ENCODE measurements around the gene PEAR1.

Gene PEAR1

GRCh38 chr1:156883919-156884318, 9.6 kb upstream of the PEAR1 start:
- no peak for DNase-seq

GRCh38 chr1:156884560-156885184, 8.8 kb upstream of the PEAR1 start:
- DNase-seq = no peak

GRCh38 chr1:156885314-156885713, 8.2 kb upstream of the PEAR1 start:
- DNase-seq = no peak

GRCh38 chr1:156885880-156886355, 7.6 kb upstream of the PEAR1 start:
- DNase-seq = no peak

GRCh38 chr1:156886583-156887281, 6.8 kb upstream of the PEAR1 start:
- no peak for DNase-seq

GRCh38 chr1:156887317-156887716, 6.2 kb upstream of the PEAR1 start:
- DNase-seq = no peak

- DNase-seq = no peak
Observed at GRCh38 chr1:156887734-156888133, 5.8 kb upstream of the PEAR1 start.

GRCh38 chr1:156889802-156890580, 3.5 kb upstream of the PEAR1 start:
- DNase-seq = peak; percentile 86

GRCh38 chr1:156892190-156893047, 1.1 kb upstream of the PEAR1 start:
- DNase-seq = peak; percentile 95

- DNase-seq = no peak
Observed at GRCh38 chr1:156894001-156894400, 483 bp downstream of the PEAR1 start.

GRCh38 chr1:156894711-156895454, 1.4 kb downstream of the PEAR1 start:
- DNase-seq = no peak

- DNase-seq = no peak
Observed at GRCh38 chr1:156895455-156895812, 1.9 kb downstream of the PEAR1 start.

- DNase-seq = no peak
Observed at GRCh38 chr1:156895927-156896326, 2.4 kb downstream of the PEAR1 start.

GRCh38 chr1:156896490-156897033, 3.0 kb downstream of the PEAR1 start:
- DNase-seq = no peak

- DNase-seq = no peak
Observed at GRCh38 chr1:156897078-156897825, 3.7 kb downstream of the PEAR1 start.

- DNase-seq = peak; percentile 83
Observed at GRCh38 chr1:156898161-156898566, 4.6 kb downstream of the PEAR1 start.

- DNase-seq = no peak
Observed at GRCh38 chr1:156898971-156899664, 5.6 kb downstream of the PEAR1 start.

GRCh38 chr1:156899956-156900718, 6.6 kb downstream of the PEAR1 start:
- DNase-seq = no peak

GRCh38 chr1:156900896-156901589, 7.5 kb downstream of the PEAR1 start:
- DNase-seq = no peak
